Adrenal gland (tissue), 12 donors: ENCODE data around the gene DGKE. TPM values are rescaled to one million over a fixed set of nuclear protein-coding genes. Genes with fewer than 3 reads are reported as not detected.
A peak's percentile ranks its signal among the peaks of the same experiment; 100 is the strongest.

ENCODE experiments used
- DNase-seq, 7 donors: peaks; one replicate each; pipeline ENCODE4 v3.0.0-alpha.2; 2019 to 2020
- H3K27ac ChIP-seq, 5 donors: fragments of 200-600 bp; sonication (generic) in 4 of 5; 1 replicate in 3 of 5; 2 replicates in 2 of 5; pipeline versions ENCODE4 v1.5.1 to v1.8.0; 2016 to 2020; ENCODE audit warnings: mild to moderate bottlenecking in 1 of 5
- H3K27me3 ChIP-seq: fragments of 200-600 bp; 2 replicates; pipeline ENCODE4 v1.8.0; 2021
- H3K36me3 ChIP-seq, 2 donors: fragments of 200-600 bp; replicated peaks in 1 of 2; 1 replicate in 1 of 2; 2 replicates in 1 of 2; pipeline versions ENCODE4 v1.5.1 to v1.8.0; 2018 to 2022
- H3K4me1 ChIP-seq, 2 donors: fragments of 200-600 bp; replicated peaks in 1 of 2; 1 replicate in 1 of 2; 2 replicates in 1 of 2; pipeline versions ENCODE4 v1.5.1 to v1.8.0; 2018 to 2021
- H3K4me3 ChIP-seq, 4 donors: fragments of 200-600 bp; sonication (generic) in 3 of 4; one replicate each; pipeline ENCODE4 v1.5.1; 2016 to 2018
- H3K9me3 ChIP-seq, 3 donors: fragments of 200-600 bp; sonication (generic) in 1 of 3; replicated peaks in 1 of 3; 1 replicate in 2 of 3; 2 replicates in 1 of 3; pipeline versions ENCODE4 v1.5.1 to v1.8.0; 2016 to 2021
- CTCF ChIP-seq, 6 experiments: fragments of 450-650 bp in 4 of 6; fragments of 200-600 bp in 2 of 6; sonication (generic) in 1 of 6; IDR thresholded peaks; 1 replicate in 5 of 6; 2 replicates in 1 of 6; pipeline versions ENCODE4 v1.5.1 to v1.8.0; 2016 to 2021; ENCODE audit warnings: antibody characterized with exemption in 6 of 6, mild to moderate bottlenecking in 2 of 6, moderate library complexity in 1 of 6
- POLR2A ChIP-seq, 2 donors: fragments of 450-650 bp; IDR thresholded peaks; one replicate each; pipeline ENCODE4 v1.6.1; 2017; ENCODE audit warnings: antibody characterized with exemption in 2 of 2, mild to moderate bottlenecking in 2 of 2, moderate library complexity in 1 of 2
- WGBS, 4 donors: extraction: QIAGEN DNeasy Blood & Tissue Kit in 2 of 4; methylation state at CpG; one replicate each; pipeline versions ENCODE4 v1.1.5 to v1.1.7; 2013 to 2017; 5-methylcytosine and 5-hydroxymethylcytosine counted together
- intact Hi-C, 2 donors: fragments of 100-400 bp; cut with DNase I; formaldehyde crosslinking; loops; one replicate each; pipeline versions ENCODE4 v1.14.1 to v1.15.0; 2022 to 2023
- polyA plus RNA-seq, 3 donors: library from polyadenylated mRNA; stranded (reverse); fragments of 200-250 nt in 2 of 3; fragments of 350-450 nt in 1 of 3; fragmentation: Illumina TruSeq in 1 of 3; extraction: RNeasy Lipid Tissue Mini Kit (QIAGEN cat#74804) in 1 of 3; gene quantifications; one replicate each; pipeline ENCODE4 v1.2.3, GENCODE V29; 2013 to 2014
- total RNA-seq, 9 donors: library from RNA; depleted of rRNA in 4 of 9; stranded (reverse); fragments of >200 nt in 4 of 9; fragments of 120-200 nt in 1 of 9; fragmentation: NEBNext Ultra II Directional in 1 of 9; extraction: Animal tissue kit (Norgen Biotek cat#: 25700) in 1 of 9; gene quantifications; one replicate each; pipeline versions ENCODE4 v1.1.0 to v1.2.4, GENCODE V29; 2013 to 2023
- donor health status: healthy with polysubstance abuse.
- donor health status: Bipolar disorder and iron deficiency.
- donor health status: DM: yes; HTN: yes; CAD: no.
- donor health status: DM: no; HTN: no; CAD: no.
- donor health status: DM: no; HTN: no; CAD: no.
- donor health status: DM: yes; HTN: yes; CAD: no.

Gene DGKE
- total and polyA plus RNA-seq, 12 donors, result 0.97 to 8.4 (median 3.8) TPM

- intact Hi-C loops, result no loop called here
- peaks cover 6 to 28% of the 10 kb centered on the region in 2 donors for H3K4me1 ChIP-seq
These were observed 671 bp downstream of the DGKE start for GRCh38 chr17:56834380-56835263.

GRCh38 chr17:56835264-56835585 lies 1.3 kb downstream of the DGKE start:
- no peak for TF ChIP-seq CTCF (IDR thresholded peaks at IDR 0.05)
- TF ChIP-seq POLR2A (IDR thresholded peaks at IDR 0.05), result no peak
- Histone ChIP-seq H3K9me3 (no peaks in the 10 kb centered on the region), H3K27me3 (no peaks in the 10 kb centered on the region), H3K4me1 (peaks cover 6 to 28% of the 10 kb centered on the region in 2 donors), H3K36me3 (no peaks in the 10 kb centered on the region), H3K27ac (peak overlapping the region in 1 of 5 donors; percentile 95), H3K4me3 (peak overlapping the region in 1 of 4 donors; percentile 88)
- intact Hi-C loops, result no loop called here
- DNase-seq, result peak in 1 of 7 donors; percentile 13
- 73 to 86% (median 79%) methylated on average over 6 to 7 of the region's 7 CpGs for WGBS, 4 donors

More at GRCh38 chr17:56834380-56835263, 671 bp downstream of the DGKE start:
- peak in 4 of 6 experiments; percentile 3 to 39 (median 27) for TF ChIP-seq CTCF (IDR thresholded peaks at IDR 0.05)
- no peak for TF ChIP-seq POLR2A (IDR thresholded peaks at IDR 0.05)
- no peaks in the 10 kb centered on the region for H3K9me3 ChIP-seq
- 0 to 15% (median 7%) methylated on average over 7 to 81 of the region's 81 CpGs for WGBS, 4 donors
- peak overlapping the region in 4 of 5 donors; percentile 57 to 95 (median 73) for H3K27ac ChIP-seq
- H3K27me3 ChIP-seq, result no peaks in the 10 kb centered on the region
- H3K36me3 ChIP-seq, result no peaks in the 10 kb centered on the region
- peak overlapping the region; percentile 10 to 88 (median 46) for H3K4me3 ChIP-seq
- DNase-seq, result peak; percentile 24 to 78 (median 54)

GRCh38 chr17:56838687-56839086 lies 4.7 kb downstream of the DGKE start:
- H3K9me3 ChIP-seq, result no peaks in the 10 kb centered on the region
- DNase-seq, result no peak
- intact Hi-C loops, result no loop called here
- WGBS, 4 donors, result 85 to 93% (median 90%) methylated on average over 3 of the region's 3 CpGs
- H3K4me3 ChIP-seq, result no peak overlapping the region
- no peaks in the 10 kb centered on the region for H3K27me3 ChIP-seq
- TF ChIP-seq CTCF (IDR thresholded peaks at IDR 0.05) (no peak), POLR2A (IDR thresholded peaks at IDR 0.05) (no peak)
- no peak overlapping the region for H3K27ac ChIP-seq
- H3K4me1 ChIP-seq, result peaks cover 6 to 21% of the 10 kb centered on the region in 2 donors
- no peaks in the 10 kb centered on the region for H3K36me3 ChIP-seq

GRCh38 chr17:56842577-56842976 lies 8.6 kb downstream of the DGKE start:
- Histone ChIP-seq H3K9me3 (no peaks in the 10 kb centered on the region), H3K4me3 (no peak overlapping the region), H3K27ac (no peak overlapping the region), H3K27me3 (no peaks in the 10 kb centered on the region), H3K4me1 (no peaks in the 10 kb centered on the region), H3K36me3 (no peaks in the 10 kb centered on the region)
- intact Hi-C loops, result no loop called here
- no peak for DNase-seq
- WGBS, 4 donors, result 62 to 74% (median 73%) methylated on average over 2 of the region's 2 CpGs
- no peak for TF ChIP-seq POLR2A (IDR thresholded peaks at IDR 0.05)
- no peak for TF ChIP-seq CTCF (IDR thresholded peaks at IDR 0.05)
